Activated CD8-positive, alpha-beta memory T cell treated with anti-CD3 and anti-CD28 coated beads, Interleukin-2, amount 50 U/mL, for 24 hours (primary cell): ENCODE data around the gene ZFPL1.

Experiments used
- DNase-seq: peaks from one replicate; pipeline ENCODE4 v3.0.0-alpha.2; 2020; ENCODE audit errors: extremely low read depth

Gene ZFPL1

GRCh38 chr11:65083834-65084597, at the start of gene ZFPL1, which contains the start of gene CDCA5:
TSS of gene ZFPL1 (plus strand) at chr11:65084222. CDS start at chr11:65084699, 477 bp downstream.
TSS of gene CDCA5 (minus strand) at chr11:65084040. CDS start at chr11:65083978, 62 bp downstream.
- peak; percentile 93 for DNase-seq

GRCh38 chr11:65034423-65034822, 49.6 kb upstream of the ZFPL1 start:
- DNase-seq, result no peak

- DNase-seq, result no peak
These were observed 48.4 kb upstream of the ZFPL1 start for GRCh38 chr11:65035579-65035978.

- no peak for DNase-seq
These were observed 47.1 kb upstream of the ZFPL1 start for GRCh38 chr11:65036931-65037330.

- DNase-seq, result no peak
These were observed 43.5 kb upstream of the ZFPL1 start for GRCh38 chr11:65040520-65040846.

- DNase-seq, result peak; percentile 68
These were observed 43.0 kb upstream of the ZFPL1 start, which contains the start of gene SAC3D1 for GRCh38 chr11:65040847-65041622. TSS of gene SAC3D1 (plus strand) at chr11:65041210. CDS start at chr11:65041293, 83 bp downstream.

GRCh38 chr11:65042891-65043290, 41.1 kb upstream of the ZFPL1 start:
- DNase-seq, result no peak

- DNase-seq, result no peak
These were observed 40.0 kb upstream of the ZFPL1 start for GRCh38 chr11:65043881-65044501.

GRCh38 chr11:65045061-65045460, 39.0 kb upstream of the ZFPL1 start:
- DNase-seq, result no peak

GRCh38 chr11:65045728-65046127, 38.3 kb upstream of the ZFPL1 start:
- no peak for DNase-seq

- DNase-seq, result no peak
These were observed 36.2 kb upstream of the ZFPL1 start for GRCh38 chr11:65047581-65048422.

GRCh38 chr11:65051398-65051858, 32.6 kb upstream of the ZFPL1 start:
- DNase-seq, result no peak

- DNase-seq, result no peak
These were observed 30.1 kb upstream of the ZFPL1 start for GRCh38 chr11:65053827-65054508.

- no peak for DNase-seq
These were observed 28.5 kb upstream of the ZFPL1 start for GRCh38 chr11:65055538-65055937.

- no peak for DNase-seq
These were observed 27.0 kb upstream of the ZFPL1 start for GRCh38 chr11:65056999-65057398.

- no peak for DNase-seq
These were observed 26.5 kb upstream of the ZFPL1 start for GRCh38 chr11:65057526-65057925.

- no peak for DNase-seq
These were observed 26.0 kb upstream of the ZFPL1 start for GRCh38 chr11:65058012-65058411.

GRCh38 chr11:65058419-65059054, 25.5 kb upstream of the ZFPL1 start, which contains the start of gene NAALADL1:
TSS of gene NAALADL1 (minus strand) at chr11:65058553. CDS start at chr11:65058521, 32 bp downstream.
- DNase-seq, result no peak

- no peak for DNase-seq
These were observed 24.5 kb upstream of the ZFPL1 start for GRCh38 chr11:65059523-65059922.
